A673 (cell line): ENCODE data around the gene EPHB3. TPM values are rescaled to one million over a fixed set of nuclear protein-coding genes. Genes with fewer than 3 reads are reported as not detected.

Experiments used
- BruUV-seq: library from RNA; stranded (reverse); fragments of 400-500 nt; replicated peaks from 2 replicates; lab custom pipeline; 2021; lab: Mats Ljungman, UMichigan
- CTCF ChIA-PET: fragments of 300-600 bp; sonication (Branson Sonifier 250); formaldehyde crosslinking; loops from one replicate; lab custom pipeline; 2022; ENCODE audit warnings: antibody characterized with exemption; lab: Charles Lee
- POLR2A ChIA-PET: fragments of 300-600 bp; sonication (Branson Sonifier 250); formaldehyde crosslinking; loops from one replicate; lab custom pipeline; 2022; ENCODE audit warnings: antibody characterized with exemption; ENCODE audit not compliant: low non-redundant PET; lab: Charles Lee
- DNase-seq: peaks from one replicate; pipeline ENCODE4 v3.0.0-alpha.2; 2015; ENCODE audit warnings: low spot score
- H3K27ac ChIP-seq: fragments of 200-600 bp; sonication (generic); 2 replicates; pipeline ENCODE4 v1.5.1; 2016; ENCODE audit warnings: mixed run types, low read depth, mild to moderate bottlenecking, mixed read lengths, antibody characterized with exemption, low read length; ENCODE audit not compliant: poor library complexity, severe bottlenecking
- H3K27me3 ChIP-seq: fragments of 200-600 bp; sonication (generic); replicated peaks from 2 replicates; pipeline ENCODE4 v1.6.1; 2017; ENCODE audit warnings: mixed run types, low read depth, mild to moderate bottlenecking, mixed read lengths, antibody characterized with exemption, low read length; ENCODE audit not compliant: insufficient read depth, poor library complexity
- H3K36me3 ChIP-seq: fragments of 200-600 bp; sonication (generic); 2 replicates; pipeline ENCODE4 v1.6.1; 2016; ENCODE audit warnings: mixed run types, mild to moderate bottlenecking, mixed read lengths, antibody characterized with exemption, low read length; ENCODE audit not compliant: insufficient read depth, poor library complexity, severe bottlenecking
- H3K4me1 ChIP-seq: fragments of 200-600 bp; sonication (generic); 2 replicates; pipeline ENCODE4 v1.6.1; 2017; ENCODE audit warnings: mixed run types, mild to moderate bottlenecking, mixed read lengths, antibody characterized with exemption, low read length; ENCODE audit not compliant: insufficient read depth, poor library complexity, severe bottlenecking
- H3K4me3 ChIP-seq: fragments of 200-600 bp; sonication (generic); 2 replicates; pipeline ENCODE4 v1.5.1; 2016; ENCODE audit warnings: low read depth, mixed run types, mild to moderate bottlenecking, mixed read lengths, low read length; ENCODE audit not compliant: poor library complexity, severe bottlenecking
- H3K9me3 ChIP-seq: fragments of 200-600 bp; sonication (generic); 2 replicates; pipeline ENCODE4 v1.6.1; 2016; ENCODE audit warnings: mixed run types, low read depth, mild to moderate bottlenecking, mixed read lengths, antibody characterized with exemption, low read length; ENCODE audit not compliant: poor library complexity, severe bottlenecking
- EZH2 ChIP-seq: fragments of 200-600 bp; sonication (generic); IDR thresholded peaks from 2 replicates; pipeline ENCODE4 v1.6.1; 2017; ENCODE audit warnings: borderline replicate concordance, low read depth, mild to moderate bottlenecking, mixed read lengths, antibody characterized with exemption, low read length; ENCODE audit not compliant: poor library complexity, severe bottlenecking
- intact Hi-C: fragments of 100-400 bp; cut with micrococcal nuclease; formaldehyde crosslinking; loops from one replicate; pipeline ENCODE4 v1.10.0; 2022; ENCODE audit not compliant: unreplicated experiment
- total RNA-seq: library from RNA; stranded (reverse); gene quantifications from 2 replicates; pipeline ENCODE4 v1.2.3, GENCODE V29; 2021
- TF ChIP-seq, protein P1 (sequence below): fragments of 300-800, 200-600 bp; sonication (generic); conservative IDR thresholded peaks from 2 replicates; pipeline ENCODE4 v1.5.1; 2017; ENCODE audit warnings: low read depth, mild to moderate bottlenecking, antibody characterized with exemption, low read length, moderate library complexity, mixed read lengths

Gene EPHB3
- total RNA-seq, 1 experiment from 2014 or later = 15.6 TPM

DNA sequence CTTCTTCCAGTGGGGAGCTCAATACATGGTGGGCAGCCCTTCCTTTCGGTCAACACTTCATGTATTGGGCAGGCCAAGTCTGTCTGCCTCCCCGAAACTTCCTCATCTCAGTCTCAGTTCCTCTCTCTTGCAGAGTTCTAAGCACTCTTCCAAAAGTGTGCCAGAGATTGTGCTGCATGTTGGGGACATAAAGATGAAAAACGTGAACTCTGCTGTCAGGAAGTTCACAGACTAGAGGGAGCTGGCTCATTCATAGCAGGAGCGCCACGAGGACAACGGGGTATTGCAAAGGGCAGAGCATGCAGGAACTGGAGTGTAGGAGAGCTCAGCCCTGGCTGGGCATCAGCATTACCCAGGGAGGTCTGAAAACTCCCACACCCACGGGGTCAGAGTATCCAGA lies 15.3 kb upstream of the EPHB3 start:
- H3K4me3 ChIP-seq = no peak overlapping the region
- H3K9me3 ChIP-seq = no peaks in the 10 kb centered on the region
- ChIA-PET POLR2A (no interaction called here), CTCF (interaction anchor here (1.0 to 1.8 kb wide), 2 partner anchors 15 to 175 kb away, joined by 5 read pairs; partner anchors contain the start of gene EPHB3)
- DNase-seq = no peak
- no peak overlapping the region for H3K27ac ChIP-seq
- no peaks in the 10 kb centered on the region for H3K36me3 ChIP-seq
- intact Hi-C loops = no loop called here
- H3K27me3 ChIP-seq = no peaks in the 10 kb centered on the region
- H3K4me1 ChIP-seq = no peaks in the 10 kb centered on the region
- TF ChIP-seq EZH2 = no peak
- TF ChIP-seq, protein P1, sequence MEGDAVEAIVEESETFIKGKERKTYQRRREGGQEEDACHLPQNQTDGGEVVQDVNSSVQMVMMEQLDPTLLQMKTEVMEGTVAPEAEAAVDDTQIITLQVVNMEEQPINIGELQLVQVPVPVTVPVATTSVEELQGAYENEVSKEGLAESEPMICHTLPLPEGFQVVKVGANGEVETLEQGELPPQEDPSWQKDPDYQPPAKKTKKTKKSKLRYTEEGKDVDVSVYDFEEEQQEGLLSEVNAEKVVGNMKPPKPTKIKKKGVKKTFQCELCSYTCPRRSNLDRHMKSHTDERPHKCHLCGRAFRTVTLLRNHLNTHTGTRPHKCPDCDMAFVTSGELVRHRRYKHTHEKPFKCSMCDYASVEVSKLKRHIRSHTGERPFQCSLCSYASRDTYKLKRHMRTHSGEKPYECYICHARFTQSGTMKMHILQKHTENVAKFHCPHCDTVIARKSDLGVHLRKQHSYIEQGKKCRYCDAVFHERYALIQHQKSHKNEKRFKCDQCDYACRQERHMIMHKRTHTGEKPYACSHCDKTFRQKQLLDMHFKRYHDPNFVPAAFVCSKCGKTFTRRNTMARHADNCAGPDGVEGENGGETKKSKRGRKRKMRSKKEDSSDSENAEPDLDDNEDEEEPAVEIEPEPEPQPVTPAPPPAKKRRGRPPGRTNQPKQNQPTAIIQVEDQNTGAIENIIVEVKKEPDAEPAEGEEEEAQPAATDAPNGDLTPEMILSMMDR = no peak
- BruUV-seq = no TSS peak

DNA sequence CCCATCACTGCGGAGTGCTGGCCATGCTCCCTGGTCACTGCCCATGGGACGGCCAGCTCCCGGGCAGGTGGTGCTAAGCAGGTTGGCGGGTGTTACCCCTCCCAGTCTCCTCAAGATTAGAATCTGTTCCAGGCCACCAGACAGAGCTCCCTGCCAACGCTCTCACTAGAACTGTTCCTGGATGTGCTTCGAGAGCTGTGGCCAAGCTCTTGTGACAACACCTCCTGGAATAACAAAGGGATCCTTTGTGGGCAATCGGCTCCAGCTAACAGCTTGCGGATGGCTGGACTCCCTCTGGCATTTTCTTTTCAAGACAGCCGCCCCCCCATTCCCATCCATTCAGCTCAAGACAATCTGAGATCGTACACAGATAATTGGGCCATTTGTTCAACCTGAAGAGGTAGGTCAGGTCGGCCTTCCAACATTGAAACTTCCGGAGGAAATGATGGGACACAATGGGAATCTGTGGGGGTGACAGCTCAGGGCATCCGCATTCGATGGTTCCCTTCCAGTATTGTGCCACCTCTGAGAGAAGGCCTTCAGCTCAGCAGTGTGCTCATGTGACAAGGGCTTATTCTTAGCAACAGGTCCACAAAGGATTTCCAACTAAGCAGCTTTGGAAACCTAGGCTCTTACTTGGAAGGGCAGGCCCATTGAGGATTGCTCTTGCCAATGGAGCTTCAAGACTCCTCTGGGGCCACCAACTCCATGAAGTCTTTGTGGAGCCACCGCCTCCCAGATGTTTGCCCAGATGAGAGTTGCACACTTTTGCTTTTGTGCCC lies 11.6 kb upstream of the EPHB3 start:
- TF ChIP-seq EZH2 = no peak
- TF ChIP-seq, protein P1 = no peak
- Histone ChIP-seq H3K36me3 (no peaks in the 10 kb centered on the region), H3K9me3 (no peaks in the 10 kb centered on the region), H3K4me3 (no peak overlapping the region), H3K27ac (no peak overlapping the region), H3K4me1 (no peaks in the 10 kb centered on the region), H3K27me3 (no peaks in the 10 kb centered on the region)
- intact Hi-C loops = no loop called here
- no TSS peak for BruUV-seq
- no peak for DNase-seq
- ChIA-PET POLR2A (no interaction called here), CTCF (interaction anchor here (0.5 kb wide), 1 partner anchor 36 kb away, joined by 3 read pairs; no protein-coding TSS in a partner anchor)

DNA sequence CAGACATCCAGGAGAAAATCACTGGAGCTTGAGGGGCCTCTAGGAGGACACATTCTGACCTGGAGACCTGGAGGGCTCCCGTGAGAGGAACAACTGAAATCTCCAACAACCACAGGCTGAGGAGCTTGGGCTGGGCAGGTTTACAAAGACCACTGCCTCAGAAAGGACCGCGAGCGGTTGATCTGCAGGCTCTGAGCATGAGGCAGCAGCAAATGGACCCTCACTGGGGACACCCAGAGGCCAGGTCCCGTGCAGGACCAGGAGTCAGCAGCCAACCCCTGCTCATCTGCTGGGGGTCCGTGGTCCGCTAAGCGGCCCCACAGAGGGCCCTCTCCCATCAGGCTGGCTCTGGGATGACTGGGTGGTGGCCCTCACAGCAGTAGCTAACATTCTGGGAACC lies 10.5 kb upstream of the EPHB3 start:
- Histone ChIP-seq H3K27me3 (no peaks in the 10 kb centered on the region), H3K36me3 (no peaks in the 10 kb centered on the region), H3K4me1 (no peaks in the 10 kb centered on the region), H3K27ac (no peak overlapping the region), H3K4me3 (no peak overlapping the region), H3K9me3 (no peaks in the 10 kb centered on the region)
- DNase-seq = no peak
- ChIA-PET POLR2A (no interaction called here), CTCF (no interaction called here)
- BruUV-seq = no TSS peak
- intact Hi-C loops = no loop called here
- TF ChIP-seq EZH2 = no peak
- TF ChIP-seq, protein P1 = no peak
